B cell (primary cell): ENCODE results near the gene CHRM4. TPM values are rescaled to one million over a fixed set of nuclear protein-coding genes. Genes with fewer than 3 reads are reported as not detected.

Experiments
- ATAC-seq: fragments of 200-7000 bp; cut with Tn5 transposase; one replicate; pipeline ENCODE4 v1.10.0; 2021; ENCODE audit warnings: low read depth, mild to moderate bottlenecking, moderate number of reproducible peaks, moderate library complexity
- CTCF ChIA-PET: fragments of 350-600 bp; sonication (Branson Sonifier 250); formaldehyde crosslinking; loops from one replicate; lab custom pipeline; 2021; ENCODE audit warnings: antibody characterized with exemption, inconsistent platforms; lab: Charles Lee
- POLR2A ChIA-PET: fragments of 350-600 bp; sonication (Branson Sonifier 250); formaldehyde crosslinking; loops from one replicate; lab custom pipeline; 2021; ENCODE audit warnings: antibody characterized with exemption; lab: Charles Lee
- DNase-seq: peaks from one replicate; pipeline ENCODE4 v3.0.0; 2013
- H2AFZ ChIP-seq: 2 replicates; pipeline ENCODE4 v1.6.1; 2012; ENCODE audit warnings: mild to moderate bottlenecking, low read depth, low read length; ENCODE audit not compliant: insufficient read depth, poor library complexity, severe bottlenecking
- H3K27ac ChIP-seq, 2 donors: 1 replicate in 1 of 2; 2 replicates in 1 of 2; pipeline ENCODE4 v1.5.1; 2012 to 2013; ENCODE audit warnings: low read length in 2 of 2, mild to moderate bottlenecking in 2 of 2, moderate library complexity in 1 of 2
- H3K27me3 ChIP-seq, 4 experiments: fragments of 200-600 bp in 1 of 4; sonication (generic) in 1 of 4; replicated peaks in 1 of 4; 1 replicate in 2 of 4; 2 replicates in 2 of 4; pipeline versions ENCODE4 v1.6.1 to v1.7.0; 2013 to 2016; ENCODE audit warnings: low read length in 3 of 4, mild to moderate bottlenecking in 2 of 4, mixed read lengths in 1 of 4, moderate library complexity in 1 of 4; ENCODE audit not compliant: insufficient read depth in 4 of 4, control insufficient read depth in 3 of 4; ENCODE audit errors: control extremely low read depth in 1 of 4
- H3K36me3 ChIP-seq, 2 experiments: replicated peaks in 1 of 2; 1 replicate in 1 of 2; 2 replicates in 1 of 2; pipeline versions ENCODE4 v1.6.1 to v1.7.1; 2013; ENCODE audit warnings: low read length in 1 of 2; ENCODE audit not compliant: insufficient read depth in 2 of 2, control insufficient read depth in 1 of 2; ENCODE audit errors: control extremely low read depth in 1 of 2, extremely low read depth in 1 of 2
- H3K4me1 ChIP-seq, 2 donors: fragments of 200-600 bp in 1 of 2; sonication (generic) in 1 of 2; 1 replicate in 1 of 2; 2 replicates in 1 of 2; pipeline versions ENCODE4 v1.5.1 to v1.6.1; 2013 to 2017; ENCODE audit warnings: low read length in 2 of 2; ENCODE audit not compliant: control insufficient read depth in 2 of 2, insufficient read depth in 2 of 2
- H3K4me2 ChIP-seq: replicated peaks from 2 replicates; pipeline ENCODE3; 2012; ENCODE audit warnings: mild to moderate bottlenecking, low read depth, low read length; ENCODE audit not compliant: poor library complexity, severe bottlenecking
- H3K4me3 ChIP-seq, 5 experiments: fragments of 200-600 bp in 1 of 5; sonication (generic) in 1 of 5; 1 replicate in 3 of 5; 2 replicates in 2 of 5; pipeline versions ENCODE4 v1.5.1 to v1.7.0; 2011 to 2016; ENCODE audit warnings: low read length in 4 of 5, mild to moderate bottlenecking in 4 of 5, low read depth in 2 of 5, control low read depth in 1 of 5, moderate library complexity in 1 of 5; ENCODE audit not compliant: insufficient read depth in 1 of 5; ENCODE audit errors: control extremely low read depth in 1 of 5, extremely low read depth in 1 of 5
- H3K79me2 ChIP-seq: fragments of 200-600 bp; sonication (generic); one replicate; pipeline ENCODE4 v1.6.0; 2016; ENCODE audit warnings: low read length; ENCODE audit not compliant: control insufficient read depth, insufficient read depth
- H3K9ac ChIP-seq: fragments of 200-600 bp; sonication (generic); 2 replicates; pipeline ENCODE4 v1.6.1; 2017; ENCODE audit warnings: mild to moderate bottlenecking, low read length, moderate library complexity
- H3K9me3 ChIP-seq, 3 donors: one replicate each; pipeline versions ENCODE4 v1.6.1 to v1.7.1; 2013; ENCODE audit warnings: low read length in 2 of 3; ENCODE audit not compliant: control insufficient read depth in 2 of 3, insufficient read depth in 1 of 3; ENCODE audit errors: control extremely low read depth in 1 of 3
- H4K20me1 ChIP-seq: 2 replicates; pipeline ENCODE4 v1.6.0; 2012; ENCODE audit warnings: mild to moderate bottlenecking, low read length; ENCODE audit not compliant: insufficient read depth, control insufficient read depth, poor library complexity, severe bottlenecking
- H3K27ac Mint-ChIP-seq: one replicate; pipeline ENCODE4 v1.8.0; 2021; ENCODE audit warnings: mixed read lengths
- H3K27me3 Mint-ChIP-seq: one replicate; pipeline ENCODE4 v1.8.0; 2021; ENCODE audit warnings: mixed read lengths
- H3K4me1 Mint-ChIP-seq: one replicate; pipeline ENCODE4 v1.8.0; 2021; ENCODE audit warnings: mixed read lengths
- H3K4me3 Mint-ChIP-seq: one replicate; pipeline ENCODE4 v1.8.0; 2021; ENCODE audit warnings: mixed read lengths
- H3K9me3 Mint-ChIP-seq: one replicate; pipeline ENCODE4 v1.8.0; 2022; ENCODE audit warnings: mixed read lengths; ENCODE audit not compliant: insufficient read depth
- CTCF ChIP-seq: fragments of 200-600 bp; IDR thresholded peaks from one replicate; pipeline ENCODE4 v1.8.0; 2022; ENCODE audit warnings: antibody characterized with exemption, mild to moderate bottlenecking
- EZH2 ChIP-seq: IDR thresholded peaks from 2 replicates; pipeline ENCODE4 v1.6.1; 2012; ENCODE audit warnings: borderline replicate concordance, low read depth, mild to moderate bottlenecking, moderate library complexity, low read length; ENCODE audit not compliant: insufficient read depth, poor library complexity, severe bottlenecking
- WGBS: methylation state at CpG from one replicate; pipeline ENCODE4 v1.1.5; 2013; ENCODE audit warnings: missing lambda C conversion rate; ENCODE audit not compliant: insufficient coverage; 5-methylcytosine and 5-hydroxymethylcytosine counted together
- intact Hi-C: fragments of 100-400 bp; cut with micrococcal nuclease; formaldehyde crosslinking; loops from one replicate; pipeline ENCODE4 v1.10.0; 2022
- polyA plus RNA-seq: library from polyadenylated mRNA; depleted of rRNA; stranded (reverse); fragments of >200 nt; gene quantifications from 2 replicates; pipeline ENCODE4 v1.2.3, GENCODE V29; 2012
- total RNA-seq, 2 donors: library from RNA; stranded (reverse); fragments of 120-200 nt in 1 of 2; gene quantifications; 1 replicate in 1 of 2; 2 replicates in 1 of 2; pipeline versions ENCODE4 v1.2.3 to v1.2.4, GENCODE V29; 2013 to 2022

Gene CHRM4
- total and polyA plus RNA-seq, 2 donors (not counting 1 experiment from before 2014, with no cell fraction given), result 0.49 to 1.4 TPM

GRCh38 chr11:46383404-46383758 lies 8.2 kb downstream of the CHRM4 start:
- H3K27ac ChIP-seq, result no peak overlapping the region
- WGBS, result no CpG with 5 or more reads among the region's 7 CpGs
- H4K20me1 ChIP-seq, result no peaks in the 10 kb centered on the region
- H3K4me2 ChIP-seq, result no peak overlapping the region
- H3K4me1 ChIP-seq, result peaks cover 14 to 19% of the 10 kb centered on the region in 2 donors
- H2AFZ ChIP-seq, result no peak overlapping the region
- intact Hi-C loops, result loop anchor here (5.0 kb wide), 1 partner anchor 36 kb away; the partner anchor contains the start of gene DGKZ
- Mint-ChIP-seq H3K9me3 (no peaks in the 10 kb centered on the region), H3K4me3 (peak overlapping the region; percentile 29), H3K27ac (no peak overlapping the region), H3K27me3 (peaks cover 50% of the 10 kb centered on the region), H3K4me1 (peaks cover 12% of the 10 kb centered on the region)
- TF ChIP-seq CTCF (no peak), EZH2 (no peak)
- no peaks in the 10 kb centered on the region for H3K79me2 ChIP-seq
- H3K36me3 ChIP-seq, result no peaks in the 10 kb centered on the region
- H3K9ac ChIP-seq, result no peak overlapping the region
- ATAC-seq, result no peak
- peaks cover 0 to 26% (median 0%) of the 10 kb centered on the region in 3 donors for H3K9me3 ChIP-seq
- peaks cover 0 to 67% (median 34%) of the 10 kb centered on the region in 4 experiments for H3K27me3 ChIP-seq
- no peak overlapping the region for H3K4me3 ChIP-seq
- ChIA-PET CTCF (interaction anchor here (0.6 kb wide), 1 partner anchor 124 kb away, joined by 3 read pairs; no protein-coding TSS in a partner anchor), POLR2A (no interaction called here)
- DNase-seq, result no peak

- intact Hi-C loops, result loop anchor here (5.0 kb wide), 1 partner anchor 36 kb away; the partner anchor contains the start of gene DGKZ
- H3K9ac ChIP-seq, result peak overlapping the region; percentile 57
- CTCF ChIA-PET, result interaction anchor here (0.6 kb wide), 1 partner anchor 124 kb away, joined by 3 read pairs; no protein-coding TSS in a partner anchor
Observed at GRCh38 chr11:46382646-46383403, 8.8 kb downstream of the CHRM4 start.

More at GRCh38 chr11:46382646-46383403, 8.8 kb downstream of the CHRM4 start:
- POLR2A ChIA-PET, result no interaction called here
- peak overlapping the region; percentile 83 for H3K4me3 Mint-ChIP-seq
- Histone ChIP-seq H3K79me2 (no peaks in the 10 kb centered on the region), H3K9me3 (peaks cover 0 to 29% (median 0%) of the 10 kb centered on the region in 3 donors), H3K4me1 (peaks cover 14 to 16% of the 10 kb centered on the region in 2 donors), H3K27me3 (peaks cover 0 to 61% (median 32%) of the 10 kb centered on the region in 4 experiments), H3K36me3 (no peaks in the 10 kb centered on the region), H2AFZ (peak overlapping the region; percentile 59), H3K27ac (no peak overlapping the region), H4K20me1 (no peaks in the 10 kb centered on the region), H3K4me2 (peak overlapping the region; percentile 100), H3K4me3 (peak overlapping the region in 2 of 5 experiments; percentile 50 to 58)
- no peaks in the 10 kb centered on the region for H3K9me3 Mint-ChIP-seq
- H3K27me3 Mint-ChIP-seq, result peaks cover 45% of the 10 kb centered on the region
- H3K4me1 Mint-ChIP-seq, result peaks cover 12% of the 10 kb centered on the region
- DNase-seq, result no peak
- ATAC-seq, result no peak
- TF ChIP-seq EZH2 (no peak), CTCF (no peak)
- no peak overlapping the region for H3K27ac Mint-ChIP-seq
- 80% methylated on average over 12 of the region's 18 CpGs for WGBS
